Right cardiac atrium (tissue), 5 donors: ENCODE data around the gene FKBP1A. TPM values are rescaled to one million over a fixed set of nuclear protein-coding genes. Genes with fewer than 3 reads are reported as not detected.

Experiments used
- ATAC-seq, 2 donors: fragments of 200-7000 bp; cut with Tn5 transposase; one replicate each; pipeline versions ENCODE4 v1.8.0 to v1.9.1; 2020; ENCODE audit warnings: moderate library complexity in 2 of 2, mild to moderate bottlenecking in 1 of 2
- DNase-seq, 3 donors: peaks; one replicate each; pipeline ENCODE4 v3.0.0-alpha.2; 2020
- H3K27ac ChIP-seq: one replicate; pipeline ENCODE4 v1.5.1; 2013; ENCODE audit warnings: mild to moderate bottlenecking, low read length, control low read depth, moderate library complexity
- H3K27me3 ChIP-seq: one replicate; pipeline ENCODE4 v1.6.1; 2013; ENCODE audit not compliant: control insufficient read depth, insufficient read depth
- H3K4me1 ChIP-seq: one replicate; pipeline ENCODE4 v1.6.1; 2013; ENCODE audit warnings: low read length; ENCODE audit not compliant: control insufficient read depth, insufficient read depth
- H3K4me3 ChIP-seq: one replicate; pipeline ENCODE4 v1.5.1; 2013; ENCODE audit warnings: low read length, control low read depth
- H3K9me3 ChIP-seq: one replicate; pipeline ENCODE4 v1.6.1; 2013; ENCODE audit warnings: low read length; ENCODE audit not compliant: control insufficient read depth
- WGBS: extraction: QIAGEN DNeasy Blood & Tissue Kit; methylation state at CpG from one replicate; pipeline ENCODE4 v1.1.7; 2013; 5-methylcytosine and 5-hydroxymethylcytosine counted together
- intact Hi-C, 4 donors: fragments of 100-400 bp; cut with DNase I; formaldehyde crosslinking; loops; one replicate each; pipeline versions ENCODE4 v1.11.0 to v1.14.0; 2022 to 2023
- polyA plus RNA-seq: library from polyadenylated mRNA; stranded (reverse); fragments of 200-250 nt; gene quantifications from one replicate; pipeline ENCODE4 v1.2.3, GENCODE V29; 2013
- total RNA-seq, 4 donors: library from RNA; stranded (reverse); fragmentation: NEBNext Ultra II Directional; extraction: Animal tissue kit (Norgen Biotek cat#: 25700); gene quantifications; one replicate each; pipeline ENCODE4 v1.2.1, GENCODE V29; 2021
- donor health status: healthy with polysubstance abuse.
- donor health status: DM: no; HTN: yes; CAD: no.
- donor health status: DM: no; HTN: no; CAD: no.
- donor health status: DM: no; HTN: yes; CAD: no; lungs with severe emphysema.
- donor health status: DM: yes; HTN: yes; CAD: no.

Gene FKBP1A
- total and polyA plus RNA-seq, 5 donors = 105 to 162 (median 129) TPM

GRCh38 chr20:1338801-1339200 is 54.1 kb downstream of the FKBP1A start:
- intact Hi-C loops = loop anchor here in 1 of 4 donors (5.0 kb wide), 1 partner anchor 34 kb away; no protein-coding TSS in a partner anchor
- DNase-seq (no peak), ATAC-seq (no peak)
- H3K9me3 ChIP-seq = no peaks in the 10 kb centered on the region
- no peak overlapping the region for H3K27ac ChIP-seq
- peaks cover 15% of the 10 kb centered on the region for H3K4me1 ChIP-seq
- no peaks in the 10 kb centered on the region for H3K27me3 ChIP-seq
- WGBS = 83% methylated on average over 4 of the region's 4 CpGs
- H3K4me3 ChIP-seq = no peak overlapping the region

- H3K27ac ChIP-seq = peak overlapping the region; percentile 6
- 99% methylated on average over 5 of the region's 5 CpGs for WGBS
- H3K9me3 ChIP-seq = no peaks in the 10 kb centered on the region
- H3K27me3 ChIP-seq = no peaks in the 10 kb centered on the region
- H3K4me3 ChIP-seq = no peak overlapping the region
- DNase-seq = no peak
- H3K4me1 ChIP-seq = peaks cover 15% of the 10 kb centered on the region
- intact Hi-C loops = loop anchor here in 1 of 4 donors (5.0 kb wide), 1 partner anchor 34 kb away; no protein-coding TSS in a partner anchor
- no peak for ATAC-seq
Observed at GRCh38 chr20:1338096-1338495, 54.8 kb downstream of the FKBP1A start.

GRCh38 chr20:1337441-1337840 is 55.4 kb downstream of the FKBP1A start:
- Histone ChIP-seq H3K4me1 (peaks cover 15% of the 10 kb centered on the region), H3K27ac (peak overlapping the region; percentile 44), H3K4me3 (no peak overlapping the region), H3K9me3 (no peaks in the 10 kb centered on the region), H3K27me3 (no peaks in the 10 kb centered on the region)
- intact Hi-C loops = loop anchor here in 1 of 4 donors (5.0 kb wide), 1 partner anchor 35 kb away; no protein-coding TSS in a partner anchor
- ATAC-seq = no peak
- no peak for DNase-seq
- 45% methylated on average over 5 of the region's 5 CpGs for WGBS

- Histone ChIP-seq H3K4me3 (no peak overlapping the region), H3K27ac (peak overlapping the region; percentile 66), H3K27me3 (no peaks in the 10 kb centered on the region), H3K4me1 (peaks cover 15% of the 10 kb centered on the region), H3K9me3 (no peaks in the 10 kb centered on the region)
- 23% methylated on average over 14 of the region's 14 CpGs for WGBS
- ATAC-seq (peak; percentile 92 to 97), DNase-seq (peak; percentile 87 to 93 (median 93))
- intact Hi-C loops = loop anchor here in 1 of 4 donors (5.0 kb wide), 1 partner anchor 35 kb away; no protein-coding TSS in a partner anchor
Observed at GRCh38 chr20:1336699-1337367, 56.0 kb downstream of the FKBP1A start.

- Histone ChIP-seq H3K27me3 (no peaks in the 10 kb centered on the region), H3K9me3 (no peaks in the 10 kb centered on the region), H3K4me3 (no peak overlapping the region), H3K27ac (peak overlapping the region; percentile 66), H3K4me1 (peaks cover 14% of the 10 kb centered on the region)
- 62% methylated on average over 6 of the region's 6 CpGs for WGBS
- no peak for DNase-seq
- intact Hi-C loops = loop anchor here in 1 of 4 donors (5.0 kb wide), 1 partner anchor 36 kb away; no protein-coding TSS in a partner anchor
- ATAC-seq = peak in 1 of 2 donors; percentile 10
Observed at GRCh38 chr20:1335961-1336698, 56.7 kb downstream of the FKBP1A start.

GRCh38 chr20:1334761-1335160 is 58.1 kb downstream of the FKBP1A start:
- Histone ChIP-seq H3K27me3 (no peaks in the 10 kb centered on the region), H3K4me3 (no peak overlapping the region), H3K4me1 (peaks cover 24% of the 10 kb centered on the region), H3K9me3 (no peaks in the 10 kb centered on the region), H3K27ac (no peak overlapping the region)
- DNase-seq = no peak
- intact Hi-C loops = loop anchor here in 1 of 4 donors (5.0 kb wide), 1 partner anchor 38 kb away; no protein-coding TSS in a partner anchor
- 52% methylated on average over 3 of the region's 3 CpGs for WGBS
- no peak for ATAC-seq

GRCh38 chr20:1334370-1334731 is 58.5 kb downstream of the FKBP1A start:
- H3K27me3 ChIP-seq = no peaks in the 10 kb centered on the region
- H3K27ac ChIP-seq = no peak overlapping the region
- no peak for ATAC-seq
- 95% methylated on average over 4 of the region's 4 CpGs for WGBS
- no peak for DNase-seq
- intact Hi-C loops = no loop called here
- H3K9me3 ChIP-seq = no peaks in the 10 kb centered on the region
- no peak overlapping the region for H3K4me3 ChIP-seq
- peaks cover 24% of the 10 kb centered on the region for H3K4me1 ChIP-seq

GRCh38 chr20:1333462-1334369 is 59.1 kb downstream of the FKBP1A start:
- intact Hi-C loops = no loop called here

GRCh38 chr20:1332749-1333300 is 60.0 kb downstream of the FKBP1A start:
- no peak overlapping the region for H3K27ac ChIP-seq
- H3K4me3 ChIP-seq = no peak overlapping the region
- H3K9me3 ChIP-seq = no peaks in the 10 kb centered on the region
- no peaks in the 10 kb centered on the region for H3K27me3 ChIP-seq
- no peak for DNase-seq
- no peak for ATAC-seq
- WGBS = 83% methylated on average over 2 of the region's 2 CpGs
- intact Hi-C loops = no loop called here
- peaks cover 25% of the 10 kb centered on the region for H3K4me1 ChIP-seq

More at GRCh38 chr20:1333462-1334369, 59.1 kb downstream of the FKBP1A start:
- DNase-seq = no peak
- H3K27ac ChIP-seq = no peak overlapping the region
- H3K4me1 ChIP-seq = peaks cover 24% of the 10 kb centered on the region
- 92% methylated on average over 11 of the region's 11 CpGs for WGBS
- ATAC-seq = no peak
- no peaks in the 10 kb centered on the region for H3K9me3 ChIP-seq
- H3K27me3 ChIP-seq = no peaks in the 10 kb centered on the region
- H3K4me3 ChIP-seq = no peak overlapping the region

- DNase-seq (no peak), ATAC-seq (no peak)
- Histone ChIP-seq H3K4me3 (no peak overlapping the region), H3K9me3 (no peaks in the 10 kb centered on the region), H3K27ac (no peak overlapping the region), H3K4me1 (peaks cover 27% of the 10 kb centered on the region), H3K27me3 (no peaks in the 10 kb centered on the region)
- WGBS = 96% methylated on average over 6 of the region's 6 CpGs
- intact Hi-C loops = no loop called here
Observed at GRCh38 chr20:1331801-1332453, 60.9 kb downstream of the FKBP1A start.
